Activated B cell treated with CpG ODN at 0.5 μM for 24 hours (primary cell): Measurements from ENCODE around the gene NKAIN2. TPM values are rescaled to one million over a fixed set of nuclear protein-coding genes. Genes with fewer than 3 reads are reported as not detected.

ENCODE experiments used
- ATAC-seq: fragments of 200-7000 bp; cut with Tn5 transposase; one replicate; pipeline ENCODE4 v1.10.0; 2021; ENCODE audit warnings: low read depth, mild to moderate bottlenecking, moderate library complexity
- CTCF ChIA-PET: fragments of 350-600 bp; sonication (Branson Sonifier 250); formaldehyde crosslinking; loops from one replicate; lab custom pipeline; 2021; ENCODE audit warnings: antibody characterized with exemption; lab: Charles Lee
- POLR2A ChIA-PET: fragments of 350-600 bp; sonication (Branson Sonifier 250); formaldehyde crosslinking; loops from one replicate; lab custom pipeline; 2021; ENCODE audit warnings: antibody characterized with exemption; lab: Charles Lee
- DNase-seq: peaks from one replicate; pipeline ENCODE4 v3.0.0; 2022
- H3K27ac Mint-ChIP-seq: one replicate; pipeline ENCODE4 v1.8.0; 2020; ENCODE audit warnings: mixed read lengths
- H3K27me3 Mint-ChIP-seq: one replicate; pipeline ENCODE4 v1.8.0; 2021; ENCODE audit warnings: mixed read lengths
- H3K36me3 Mint-ChIP-seq: one replicate; pipeline ENCODE4 v1.8.0; 2021; ENCODE audit warnings: low read depth, mixed read lengths
- H3K4me1 Mint-ChIP-seq: one replicate; pipeline ENCODE4 v1.8.0; 2021; ENCODE audit warnings: mixed read lengths
- H3K4me3 Mint-ChIP-seq: one replicate; pipeline ENCODE4 v1.8.0; 2020; ENCODE audit warnings: mild to moderate bottlenecking, mixed read lengths
- H3K9me3 Mint-ChIP-seq: one replicate; pipeline ENCODE4 v1.8.0; 2020; ENCODE audit warnings: mixed read lengths
- intact Hi-C: fragments of 100-400 bp; cut with micrococcal nuclease; formaldehyde crosslinking; loops from one replicate; pipeline ENCODE4 v1.15.1; 2024
- total RNA-seq: library from RNA; stranded (reverse); gene quantifications from 2 replicates; pipeline ENCODE4 v1.2.3, GENCODE V29; 2022
- TF ChIP-seq, protein P1 (sequence below): fragments of 200-600 bp; IDR thresholded peaks from one replicate; pipeline ENCODE4 v1.8.0; 2022; ENCODE audit warnings: antibody characterized with exemption, mild to moderate bottlenecking

NKAIN2 gene
- total RNA-seq, 1 donor from 2014 or later: not detected

GRCh38 chr6:124033501-124033900 lies 229.8 kb downstream of the NKAIN2 start:
- ATAC-seq: no peak
- H3K4me1 Mint-ChIP-seq: no peaks in the 10 kb centered on the region
- CTCF ChIA-PET: no interaction called here

GRCh38 chr6:124036384-124036783 lies 232.7 kb downstream of the NKAIN2 start:
- TF ChIP-seq, protein P1, sequence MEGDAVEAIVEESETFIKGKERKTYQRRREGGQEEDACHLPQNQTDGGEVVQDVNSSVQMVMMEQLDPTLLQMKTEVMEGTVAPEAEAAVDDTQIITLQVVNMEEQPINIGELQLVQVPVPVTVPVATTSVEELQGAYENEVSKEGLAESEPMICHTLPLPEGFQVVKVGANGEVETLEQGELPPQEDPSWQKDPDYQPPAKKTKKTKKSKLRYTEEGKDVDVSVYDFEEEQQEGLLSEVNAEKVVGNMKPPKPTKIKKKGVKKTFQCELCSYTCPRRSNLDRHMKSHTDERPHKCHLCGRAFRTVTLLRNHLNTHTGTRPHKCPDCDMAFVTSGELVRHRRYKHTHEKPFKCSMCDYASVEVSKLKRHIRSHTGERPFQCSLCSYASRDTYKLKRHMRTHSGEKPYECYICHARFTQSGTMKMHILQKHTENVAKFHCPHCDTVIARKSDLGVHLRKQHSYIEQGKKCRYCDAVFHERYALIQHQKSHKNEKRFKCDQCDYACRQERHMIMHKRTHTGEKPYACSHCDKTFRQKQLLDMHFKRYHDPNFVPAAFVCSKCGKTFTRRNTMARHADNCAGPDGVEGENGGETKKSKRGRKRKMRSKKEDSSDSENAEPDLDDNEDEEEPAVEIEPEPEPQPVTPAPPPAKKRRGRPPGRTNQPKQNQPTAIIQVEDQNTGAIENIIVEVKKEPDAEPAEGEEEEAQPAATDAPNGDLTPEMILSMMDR: no peak
- intact Hi-C loops: no loop called here
- Mint-ChIP-seq H3K36me3 (no peaks in the 10 kb centered on the region), H3K4me3 (no peak overlapping the region), H3K9me3 (peaks cover 3% of the 10 kb centered on the region), H3K27ac (no peak overlapping the region), H3K4me1 (no peaks in the 10 kb centered on the region), H3K27me3 (no peaks in the 10 kb centered on the region)
- ATAC-seq (no peak), DNase-seq (no peak)
- ChIA-PET CTCF (no interaction called here), POLR2A (no interaction called here)

More at GRCh38 chr6:124033501-124033900, 229.8 kb downstream of the NKAIN2 start:
- no peaks in the 10 kb centered on the region for H3K27me3 Mint-ChIP-seq
- H3K4me3 Mint-ChIP-seq: no peak overlapping the region
- POLR2A ChIA-PET: no interaction called here
- H3K36me3 Mint-ChIP-seq: no peaks in the 10 kb centered on the region
- H3K27ac Mint-ChIP-seq: no peak overlapping the region
- intact Hi-C loops: no loop called here
- TF ChIP-seq, protein P1: no peak
- H3K9me3 Mint-ChIP-seq: peaks cover 3% of the 10 kb centered on the region
- no peak for DNase-seq

DNA sequence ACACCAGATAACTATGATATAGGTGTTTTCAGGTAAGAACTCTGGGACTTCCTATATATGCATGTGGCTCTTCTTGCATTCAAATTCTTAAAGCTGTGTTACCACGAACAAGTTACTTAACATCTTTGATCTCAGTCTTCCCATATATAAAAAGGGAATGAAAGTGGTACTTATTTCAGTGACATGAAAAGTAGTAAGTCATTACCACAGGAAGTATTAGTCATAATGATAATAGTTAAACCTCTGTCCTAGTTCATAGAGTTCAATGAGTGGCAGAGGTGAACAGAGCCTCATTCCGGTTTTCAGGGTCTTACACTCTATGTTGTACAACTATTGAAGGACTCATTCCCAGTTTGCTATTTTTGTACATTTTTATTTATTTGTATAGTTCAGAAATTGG lies 237.0 kb downstream of the NKAIN2 start:
- ATAC-seq (no peak), DNase-seq (no peak)
- CTCF ChIA-PET: no interaction called here
- H3K9me3 Mint-ChIP-seq: no peaks in the 10 kb centered on the region
- no peak overlapping the region for H3K27ac Mint-ChIP-seq
- intact Hi-C loops: no loop called here
- H3K4me1 Mint-ChIP-seq: no peaks in the 10 kb centered on the region
- POLR2A ChIA-PET: no interaction called here
- no peaks in the 10 kb centered on the region for H3K27me3 Mint-ChIP-seq
- no peaks in the 10 kb centered on the region for H3K36me3 Mint-ChIP-seq
- TF ChIP-seq, protein P1: no peak
- H3K4me3 Mint-ChIP-seq: no peak overlapping the region

- no peaks in the 10 kb centered on the region for H3K27me3 Mint-ChIP-seq
- H3K4me3 Mint-ChIP-seq: no peak overlapping the region
- intact Hi-C loops: no loop called here
- CTCF ChIA-PET: no interaction called here
- peaks cover 4% of the 10 kb centered on the region for H3K9me3 Mint-ChIP-seq
- POLR2A ChIA-PET: no interaction called here
- no peak overlapping the region for H3K27ac Mint-ChIP-seq
- DNase-seq: no peak
- no peak for ATAC-seq
- TF ChIP-seq, protein P1: no peak
- no peaks in the 10 kb centered on the region for H3K4me1 Mint-ChIP-seq
- H3K36me3 Mint-ChIP-seq: no peaks in the 10 kb centered on the region
Measured at GRCh38 chr6:124052120-124052519, 248.5 kb downstream of the NKAIN2 start.

GRCh38 chr6:124053315-124053714 lies 249.7 kb downstream of the NKAIN2 start:
- H3K36me3 Mint-ChIP-seq: no peaks in the 10 kb centered on the region
- TF ChIP-seq, protein P1: no peak
- no peak overlapping the region for H3K27ac Mint-ChIP-seq
- H3K9me3 Mint-ChIP-seq: peaks cover 4% of the 10 kb centered on the region
- intact Hi-C loops: no loop called here
- CTCF ChIA-PET: no interaction called here
- POLR2A ChIA-PET: no interaction called here
- H3K4me3 Mint-ChIP-seq: no peak overlapping the region
- DNase-seq (no peak), ATAC-seq (no peak)
- no peaks in the 10 kb centered on the region for H3K4me1 Mint-ChIP-seq
- no peaks in the 10 kb centered on the region for H3K27me3 Mint-ChIP-seq
